BJ (cell line): ENCODE results near the gene AMER3. TPM values are rescaled to one million over a fixed set of nuclear protein-coding genes. Genes with fewer than 3 reads are reported as not detected.
A peak's percentile ranks its signal among the peaks of the same experiment; 100 is the strongest.

ENCODE experiments used
- CTCF ChIA-PET: fragments of 350-600 bp; formaldehyde crosslinking; extraction: SDS; loops from one replicate; lab custom pipeline; 2021; ENCODE audit warnings: antibody characterized with exemption, inconsistent platforms; lab: Yijun Ruan, JAX
- POLR2A ChIA-PET: fragments of 300-600 bp; sonication (Branson Sonifier 250); formaldehyde crosslinking; extraction: SDS; loops from one replicate; lab custom pipeline; 2021; ENCODE audit warnings: antibody characterized with exemption; lab: Charles Lee
- DNase-seq: peaks from one replicate; pipeline ENCODE4 v3.0.0-alpha.2; 2011; ENCODE audit warnings: low read depth
- H3K27me3 ChIP-seq: 2 replicates; pipeline ENCODE4 v1.6.0; 2011; ENCODE audit warnings: low read length; ENCODE audit not compliant: control insufficient read depth, insufficient read depth
- H3K36me3 ChIP-seq: 2 replicates; pipeline ENCODE4 v1.5.1; 2011; ENCODE audit warnings: low read length; ENCODE audit not compliant: control insufficient read depth, insufficient read depth
- H3K4me3 ChIP-seq: 2 replicates; pipeline ENCODE4 v1.5.1; 2011; ENCODE audit warnings: low read depth, mild to moderate bottlenecking, control low read depth, low read length
- polyA plus RNA-seq: library from polyadenylated mRNA; depleted of rRNA; stranded (reverse); fragments of >200 nt; gene quantifications from 2 replicates; pipeline ENCODE4 v1.2.3, GENCODE V29; 2011
- TF ChIP-seq, protein P1 (sequence below): IDR thresholded peaks from 2 replicates; pipeline ENCODE4 v1.5.1; 2011; ENCODE audit warnings: low read depth, mild to moderate bottlenecking, control low read depth, inconsistent platforms, low read length, moderate library complexity; ENCODE audit not compliant: insufficient read depth

AMER3 gene
- polyA plus RNA-seq, 1 experiment = not detected

GRCh38 chr2:130726614-130727180, 28.6 kb upstream of the AMER3 start:
- Histone ChIP-seq H3K36me3 (no peaks in the 10 kb centered on the region), H3K27me3 (no peaks in the 10 kb centered on the region), H3K4me3 (peak overlapping the region; percentile 62)
- POLR2A ChIA-PET = no interaction called here
- no peak for DNase-seq
- CTCF ChIA-PET = no interaction called here
- TF ChIP-seq, protein P1, sequence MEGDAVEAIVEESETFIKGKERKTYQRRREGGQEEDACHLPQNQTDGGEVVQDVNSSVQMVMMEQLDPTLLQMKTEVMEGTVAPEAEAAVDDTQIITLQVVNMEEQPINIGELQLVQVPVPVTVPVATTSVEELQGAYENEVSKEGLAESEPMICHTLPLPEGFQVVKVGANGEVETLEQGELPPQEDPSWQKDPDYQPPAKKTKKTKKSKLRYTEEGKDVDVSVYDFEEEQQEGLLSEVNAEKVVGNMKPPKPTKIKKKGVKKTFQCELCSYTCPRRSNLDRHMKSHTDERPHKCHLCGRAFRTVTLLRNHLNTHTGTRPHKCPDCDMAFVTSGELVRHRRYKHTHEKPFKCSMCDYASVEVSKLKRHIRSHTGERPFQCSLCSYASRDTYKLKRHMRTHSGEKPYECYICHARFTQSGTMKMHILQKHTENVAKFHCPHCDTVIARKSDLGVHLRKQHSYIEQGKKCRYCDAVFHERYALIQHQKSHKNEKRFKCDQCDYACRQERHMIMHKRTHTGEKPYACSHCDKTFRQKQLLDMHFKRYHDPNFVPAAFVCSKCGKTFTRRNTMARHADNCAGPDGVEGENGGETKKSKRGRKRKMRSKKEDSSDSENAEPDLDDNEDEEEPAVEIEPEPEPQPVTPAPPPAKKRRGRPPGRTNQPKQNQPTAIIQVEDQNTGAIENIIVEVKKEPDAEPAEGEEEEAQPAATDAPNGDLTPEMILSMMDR = no peak

DNA sequence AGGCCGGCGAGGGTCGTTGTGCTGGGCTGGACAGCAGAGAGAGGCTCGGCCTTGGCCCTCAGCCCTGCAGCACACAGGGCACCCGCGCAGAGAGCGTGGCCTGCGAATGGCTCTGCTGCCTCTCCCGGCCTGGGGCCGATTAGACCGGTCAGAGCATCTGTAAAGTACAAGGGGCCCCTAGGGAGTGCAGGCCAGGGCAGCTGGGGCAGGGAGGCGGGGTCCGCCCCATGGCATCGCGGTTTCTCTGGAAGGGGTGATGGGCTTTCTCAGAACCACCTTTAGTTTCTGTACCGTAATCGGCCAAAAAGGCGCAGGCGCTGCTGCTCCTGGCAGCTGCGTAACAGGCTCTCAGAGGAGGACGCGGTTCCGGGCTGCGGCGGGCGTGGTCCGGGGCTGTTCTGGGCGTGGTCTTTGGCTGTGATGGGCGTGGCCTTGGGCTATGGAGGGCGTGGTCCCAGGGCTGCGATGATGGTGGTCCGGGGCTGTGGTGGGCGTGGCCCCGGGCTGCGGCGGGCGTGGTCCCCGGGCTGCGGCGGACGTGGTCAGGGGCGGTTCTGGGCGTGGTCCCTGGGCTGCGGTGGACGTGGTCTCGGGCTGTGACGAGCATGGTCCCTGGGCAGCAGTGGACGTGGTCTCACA, 27.9 kb upstream of the AMER3 start:
- ChIA-PET POLR2A (no interaction called here), CTCF (no interaction called here)
- Histone ChIP-seq H3K27me3 (no peaks in the 10 kb centered on the region), H3K36me3 (no peaks in the 10 kb centered on the region), H3K4me3 (peak overlapping the region; percentile 62)
- TF ChIP-seq, protein P1 = no peak
- peak; percentile 7 for DNase-seq

GRCh38 chr2:130728007-130728454, 27.3 kb upstream of the AMER3 start:
- no peaks in the 10 kb centered on the region for H3K36me3 ChIP-seq
- CTCF ChIA-PET = no interaction called here
- no peaks in the 10 kb centered on the region for H3K27me3 ChIP-seq
- POLR2A ChIA-PET = no interaction called here
- TF ChIP-seq, protein P1 = no peak
- no peak for DNase-seq
- peak overlapping the region; percentile 62 for H3K4me3 ChIP-seq

DNA sequence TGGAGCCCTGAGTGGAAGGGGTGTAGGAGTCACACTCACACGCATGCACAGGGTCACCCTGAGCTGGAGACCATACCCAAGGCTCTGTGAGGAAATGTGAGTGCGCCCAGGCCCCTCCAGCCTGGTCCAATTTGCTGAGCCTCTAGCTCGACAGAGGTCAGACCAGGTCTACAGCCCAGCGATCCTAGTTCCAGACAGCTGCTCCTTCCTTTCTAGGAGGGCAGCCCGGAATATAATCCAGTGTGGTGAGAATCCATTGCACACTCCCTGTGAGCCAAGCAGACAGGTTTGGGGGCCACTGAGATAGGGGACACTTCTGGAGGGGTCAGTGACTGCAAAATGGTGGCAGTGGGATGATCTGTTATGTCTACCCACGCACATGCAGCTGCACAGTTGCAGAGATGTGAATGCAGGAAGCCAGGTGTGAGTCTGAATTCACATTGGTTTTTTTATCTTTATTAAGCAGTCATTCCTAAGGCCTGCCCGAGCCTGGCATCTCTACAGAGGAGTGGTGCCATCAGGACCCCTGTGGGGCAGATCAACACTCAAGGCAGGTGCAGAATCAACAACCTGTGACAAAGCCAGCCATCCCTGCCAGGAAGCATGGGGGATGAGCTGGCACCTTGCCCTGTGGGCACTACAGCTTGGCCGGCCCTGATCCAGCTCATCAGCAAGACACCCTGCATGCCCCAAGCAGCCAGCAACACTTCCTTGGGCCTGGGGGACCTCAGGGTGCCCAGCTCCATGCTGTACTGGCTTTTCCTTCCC, 26.6 kb upstream of the AMER3 start, which contains the start of gene GPR148:
Gene GPR148, plus strand, starts transcription at position 522 of the 768 bp plus-strand sequence. Its CDS starts 82 bp downstream, at position 604.
- POLR2A ChIA-PET = no interaction called here
- Histone ChIP-seq H3K36me3 (no peaks in the 10 kb centered on the region), H3K4me3 (peak within 1 kb of the TSS; percentile 62), H3K27me3 (no peaks in the 10 kb centered on the region)
- DNase-seq = no peak
- CTCF ChIA-PET = interaction anchor here (0.9 kb wide), 1 partner anchor 69 kb away, joined by 5 read pairs; no protein-coding TSS in a partner anchor
- TF ChIP-seq, protein P1 = no peak
